Endothelial cell of umbilical vein (primary cell): ENCODE data around the gene SDE2. TPM values are rescaled to one million over a fixed set of nuclear protein-coding genes. Genes with fewer than 3 reads are reported as not detected.

ENCODE experiments used
- BruUV-seq: library from RNA; stranded (reverse); fragments of 400-500 nt; replicated peaks from 2 replicates; lab custom pipeline; 2021; lab: Mats Ljungman, UMichigan
- CTCF ChIA-PET: fragments of 300-600, 350-600 bp; sonication (Branson Sonifier 250); formaldehyde crosslinking; loops from one replicate; lab custom pipeline; 2021; ENCODE audit warnings: antibody characterized with exemption, inconsistent platforms; lab: Charles Lee
- POLR2A ChIA-PET: fragments of 300-600, 350-600 bp; sonication (Branson Sonifier 250); formaldehyde crosslinking; loops from one replicate; lab custom pipeline; 2021; ENCODE audit warnings: antibody characterized with exemption, inconsistent platforms; lab: Charles Lee
- DNase-seq: peaks from one replicate; pipeline ENCODE4 v3.0.0-alpha.2; 2011; ENCODE audit warnings: low read depth, low spot score
- FAIRE-seq: peaks from 2 replicates; lab custom pipeline; 2011; peaks lifted over from hg19 to GRCh38; lab: Jason Lieb, UNC
- H2AFZ ChIP-seq: 2 replicates; pipeline ENCODE4 v1.6.0; 2012; ENCODE audit warnings: low read depth, low read length, control low read depth, inconsistent platforms
- H3K27ac ChIP-seq: 2 replicates; pipeline ENCODE4 v1.5.1; 2011; ENCODE audit warnings: low read depth, mild to moderate bottlenecking, control low read depth, low read length, moderate library complexity; ENCODE audit not compliant: insufficient read depth
- H3K27me3 ChIP-seq, 2 experiments: 2 replicates each; pipeline versions ENCODE4 v1.6.0 to v1.6.1; 2011; ENCODE audit warnings: low read length in 2 of 2, mixed read lengths in 1 of 2; ENCODE audit not compliant: control insufficient read depth in 2 of 2, insufficient read depth in 2 of 2
- H3K36me3 ChIP-seq, 2 experiments: 2 replicates in 1 of 2; 3 replicates in 1 of 2; pipeline ENCODE4 v1.5.1; 2011; ENCODE audit warnings: low read length in 2 of 2, mild to moderate bottlenecking in 1 of 2, moderate library complexity in 1 of 2; ENCODE audit not compliant: control insufficient read depth in 2 of 2, insufficient read depth in 2 of 2; ENCODE audit errors: extremely low read depth in 1 of 2
- H3K4me1 ChIP-seq: 3 replicates; pipeline ENCODE4 v1.5.1; 2011; ENCODE audit warnings: mild to moderate bottlenecking, low read length; ENCODE audit not compliant: control insufficient read depth, insufficient read depth; ENCODE audit errors: extremely low read depth
- H3K4me2 ChIP-seq: 2 replicates; pipeline ENCODE4 v1.6.1; 2011; ENCODE audit warnings: low read length, control low read depth, mixed read lengths; ENCODE audit not compliant: insufficient read depth
- H3K4me3 ChIP-seq, 3 experiments: fragments of 200-600 bp in 1 of 3; sonication (generic), shearing (Covaris generic) in 1 of 3; replicated peaks in 1 of 3; 2 replicates each; pipeline ENCODE4 v1.5.1; 2011 to 2016; ENCODE audit warnings: control low read depth in 3 of 3, low read length in 3 of 3, mild to moderate bottlenecking in 2 of 3, inconsistent platforms in 1 of 3, low read depth in 1 of 3, moderate library complexity in 1 of 3; ENCODE audit not compliant: insufficient read depth in 1 of 3
- H3K79me2 ChIP-seq: 2 replicates; pipeline ENCODE4 v1.6.0; 2012; ENCODE audit warnings: low read length, inconsistent platforms; ENCODE audit not compliant: control insufficient read depth, insufficient read depth
- H3K9ac ChIP-seq: replicated peaks from 2 replicates; pipeline ENCODE3; 2011; ENCODE audit warnings: low read length, control low read depth; ENCODE audit not compliant: insufficient read depth; ENCODE audit errors: extremely low read depth
- H3K9me1 ChIP-seq: replicated peaks from 3 replicates; pipeline ENCODE4 v1.6.0; 2011; ENCODE audit warnings: mild to moderate bottlenecking, low read length; ENCODE audit not compliant: control insufficient read depth, insufficient read depth; ENCODE audit errors: extremely low read depth
- H3K9me3 ChIP-seq: replicated peaks from 2 replicates; pipeline ENCODE4 v1.5.1; 2012; ENCODE audit warnings: low read length, inconsistent platforms; ENCODE audit not compliant: control insufficient read depth, insufficient read depth
- H4K20me1 ChIP-seq: replicated peaks from 2 replicates; pipeline ENCODE3; 2011; ENCODE audit warnings: mild to moderate bottlenecking, low read length; ENCODE audit not compliant: control insufficient read depth, insufficient read depth; ENCODE audit errors: extremely low read depth
- CTCF ChIP-seq, 2 donors: IDR thresholded peaks; 1 replicate in 1 of 2; 2 replicates in 1 of 2; pipeline ENCODE4 v1.5.1; 2011; ENCODE audit warnings: low read length in 2 of 2, mild to moderate bottlenecking in 2 of 2, moderate library complexity in 2 of 2, control low read depth in 1 of 2, inconsistent platforms in 1 of 2, low read depth in 1 of 2; ENCODE audit not compliant: insufficient read depth in 1 of 2; ENCODE audit errors: extremely low read depth in 1 of 2
- EZH2 ChIP-seq: IDR thresholded peaks from 2 replicates; pipeline ENCODE4 v1.6.1; 2012; ENCODE audit warnings: borderline replicate concordance, low read depth, mild to moderate bottlenecking, moderate library complexity, low read length, inconsistent platforms; ENCODE audit not compliant: severe bottlenecking
- FOS ChIP-seq: IDR thresholded peaks from 2 replicates; pipeline ENCODE4 v1.6.1; 2011; ENCODE audit warnings: mild to moderate bottlenecking, low read length, moderate library complexity, borderline replicate concordance; ENCODE audit not compliant: insufficient read depth
- GATA2 ChIP-seq: IDR thresholded peaks from 2 replicates; pipeline ENCODE4 v1.7.0; 2011; ENCODE audit warnings: low read depth, mild to moderate bottlenecking, moderate library complexity, mixed read lengths, low read length; ENCODE audit not compliant: insufficient read length, insufficient read depth
- JUN ChIP-seq: IDR thresholded peaks from 2 replicates; pipeline ENCODE4 v1.6.1; 2011; ENCODE audit warnings: borderline replicate concordance, low read depth; ENCODE audit not compliant: insufficient read length, insufficient read depth
- MYC ChIP-seq: IDR thresholded peaks from one replicate; pipeline ENCODE4 v1.6.1; 2011; ENCODE audit warnings: mild to moderate bottlenecking, low read depth, low read length
- POLR2A ChIP-seq: IDR thresholded peaks from 2 replicates; pipeline ENCODE4 v1.6.1; 2012; ENCODE audit warnings: low read depth, mild to moderate bottlenecking, control low read depth, low read length
- POLR2AphosphoS5 ChIP-seq: IDR thresholded peaks from 2 replicates; pipeline ENCODE4 v1.6.1; 2012; ENCODE audit warnings: low read depth, mild to moderate bottlenecking, control low read depth, low read length, moderate library complexity; ENCODE audit not compliant: insufficient read depth
- dilution Hi-C: fragments of 300-500 bp; cut with MboI; formaldehyde crosslinking; loops from one replicate; pipeline ENCODE4 v1.15.0; 2019; ENCODE audit warnings: low sequenced_read_pairs; ENCODE audit not compliant: extremely low pct_ligation_motif_present
- intact Hi-C: fragments of 100-400 bp; cut with micrococcal nuclease; formaldehyde crosslinking; loops from one replicate; pipeline ENCODE4 v1.10.0; 2022
- polyA plus RNA-seq, 4 experiments: library from polyadenylated mRNA; depleted of rRNA in 3 of 4; stranded (reverse) in 3 of 4; unstranded in 1 of 4; fragments of >200 nt; gene quantifications; 2 replicates each; pipeline versions ENCODE4 v1.2.1 to v1.2.3, GENCODE V29; 2011 to 2012; ENCODE audit warnings: missing spikeins in 1 of 4
- total RNA-seq: library from RNA; stranded (reverse); gene quantifications from 2 replicates; pipeline ENCODE4 v1.2.3, GENCODE V29; 2021
- TF ChIP-seq, protein P1 (sequence below): IDR thresholded peaks from 2 replicates; pipeline ENCODE4 v1.6.1; 2011; ENCODE audit not compliant: insufficient read depth, insufficient read length

SDE2 gene
- total and polyA plus RNA-seq, 2 donors (not counting 3 experiments of a cell fraction or from before 2014, with no cell fraction given), result 11.9 to 16.1 TPM

GRCh38 chr1:225945564-225945963 is 53.6 kb downstream of the SDE2 start:
- Histone ChIP-seq H3K9me3 (no peaks in the 10 kb centered on the region), H2AFZ (no peak overlapping the region), H4K20me1 (no peaks in the 10 kb centered on the region), H3K27ac (no peak overlapping the region), H3K4me2 (no peak overlapping the region), H3K36me3 (no peaks in the 10 kb centered on the region), H3K79me2 (no peaks in the 10 kb centered on the region), H3K9ac (no peak overlapping the region), H3K9me1 (no peaks in the 10 kb centered on the region), H3K4me3 (no peak overlapping the region), H3K4me1 (no peaks in the 10 kb centered on the region), H3K27me3 (peaks cover 4 to 9% of the 10 kb centered on the region in 2 experiments)
- intact Hi-C loops (no loop called here), dilution Hi-C loops (no loop called here)
- TF ChIP-seq FOS (no peak), EZH2 (no peak), JUN (no peak), CTCF (IDR thresholded peaks at IDR 0.05; ENCODE audit: extremely low read depth in 1 of 2, insufficient read depth in 1 of 2, low read depth in 1 of 2, low read length in 2 of 2) (no peak), POLR2A (no peak), MYC (no peak), POLR2AphosphoS5 (no peak), GATA2 (no peak)
- TF ChIP-seq, protein P1, sequence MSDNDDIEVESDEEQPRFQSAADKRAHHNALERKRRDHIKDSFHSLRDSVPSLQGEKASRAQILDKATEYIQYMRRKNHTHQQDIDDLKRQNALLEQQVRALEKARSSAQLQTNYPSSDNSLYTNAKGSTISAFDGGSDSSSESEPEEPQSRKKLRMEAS, result no peak
- no peak for DNase-seq
- ChIA-PET POLR2A (no interaction called here), CTCF (interaction anchor here (1.1 to 2.3 kb wide), 10 partner anchors 9 to 503 kb away, joined by 3 to 10 read pairs (median 3); partner anchors contain the start of gene PYCR2)
- no TSS peak for BruUV-seq
- no peak for FAIRE-seq
